VCaP (cell line): Measurements from ENCODE around the gene NGB.

Source experiments
- H3K27ac ChIP-seq: fragments of 450-650 bp; 2 replicates; pipeline ENCODE4 v1.5.1; 2017
- CTCF ChIP-seq: fragments of 450-650 bp; conservative IDR thresholded peaks from 2 replicates; pipeline ENCODE4 v1.5.1; 2017; ENCODE audit warnings: mild to moderate bottlenecking, moderate library complexity

NGB gene

GRCh38 chr14:77222546-77223225 lies 48.3 kb downstream of the NGB start:
- no peak for TF ChIP-seq CTCF

DNA sequence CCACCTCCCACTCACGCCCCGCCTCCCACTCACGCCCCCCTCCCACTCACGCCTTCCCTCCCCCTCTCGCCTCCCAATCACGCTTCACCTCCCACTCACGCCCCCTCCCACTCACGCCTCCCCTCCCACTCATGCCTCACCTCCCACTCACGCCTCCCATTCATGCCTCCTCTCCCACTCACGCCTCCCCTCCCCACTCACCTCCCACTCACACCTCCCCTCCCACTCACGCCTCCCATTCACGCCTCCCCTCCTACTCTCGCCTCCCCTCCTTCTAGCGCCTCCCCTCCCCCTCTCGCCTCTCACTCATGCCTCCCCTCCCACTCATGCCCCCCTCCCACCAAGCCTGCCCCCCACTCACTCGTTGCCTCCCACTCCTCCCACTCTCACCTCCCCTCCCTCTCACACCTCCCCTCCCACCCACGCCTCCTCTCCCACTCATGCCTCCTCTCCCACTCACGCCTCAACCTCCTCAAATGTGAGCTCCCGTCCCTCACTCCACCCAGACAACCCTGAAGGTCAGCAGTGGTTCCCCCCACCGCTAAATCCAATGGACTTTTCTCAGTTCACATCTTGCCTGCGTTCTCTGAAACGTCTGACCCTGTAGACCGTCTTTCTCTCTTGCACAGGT lies 49.6 kb downstream of the NGB start:
- TF ChIP-seq CTCF: no peak
- H3K27ac ChIP-seq: no peak overlapping the region

More at GRCh38 chr14:77222546-77223225, 48.3 kb downstream of the NGB start:
- no peak overlapping the region for H3K27ac ChIP-seq

- TF ChIP-seq CTCF: no peak
- H3K27ac ChIP-seq: peak overlapping the region; percentile 36; the same call in 1 of the 2 replicates
Observed at GRCh38 chr14:77220246-77221017, 50.6 kb downstream of the NGB start.

- no peak for TF ChIP-seq CTCF
- peak overlapping the region; percentile 36; the same call in 1 of the 2 replicates for H3K27ac ChIP-seq
Observed at GRCh38 chr14:77219591-77219990, 51.4 kb downstream of the NGB start.

- no peak overlapping the region for H3K27ac ChIP-seq
- TF ChIP-seq CTCF: no peak
Observed at GRCh38 chr14:77217551-77217950, 53.5 kb downstream of the NGB start.
